Upper lobe of right lung (tissue), 1 donor: Measurements from ENCODE around the gene FBXW11. TPM values are rescaled to one million over a fixed set of nuclear protein-coding genes. Genes with fewer than 3 reads are reported as not detected.

Experiments
- ATAC-seq: fragments of 200-7000 bp; cut with Tn5 transposase; one replicate; pipeline ENCODE4 v1.9.1; 2020; ENCODE audit warnings: mild to moderate bottlenecking, moderate library complexity
- DNase-seq: peaks from one replicate; pipeline ENCODE4 v3.0.0-alpha.2; 2020
- H3K27ac ChIP-seq: fragments of 200-600 bp; one replicate; pipeline ENCODE4 v1.8.0; 2022
- H3K27me3 ChIP-seq: fragments of 200-600 bp; one replicate; pipeline ENCODE4 v1.8.0; 2022; ENCODE audit warnings: mild to moderate bottlenecking
- H3K36me3 ChIP-seq: fragments of 200-600 bp; one replicate; pipeline ENCODE4 v1.8.0; 2022
- H3K4me1 ChIP-seq: fragments of 200-600 bp; one replicate; pipeline ENCODE4 v1.8.0; 2022
- H3K4me3 ChIP-seq: fragments of 200-600 bp; one replicate; pipeline ENCODE4 v1.8.0; 2022; ENCODE audit warnings: mild to moderate bottlenecking
- H3K9me3 ChIP-seq: fragments of 200-600 bp; one replicate; pipeline ENCODE4 v1.8.0; 2022
- CTCF ChIP-seq: fragments of 200-600 bp; IDR thresholded peaks from one replicate; pipeline ENCODE4 v1.8.0; 2022; ENCODE audit warnings: antibody characterized with exemption
- intact Hi-C: fragments of 100-400 bp; cut with DNase I; formaldehyde crosslinking; loops from one replicate; pipeline ENCODE4 v1.11.0; 2022
- total RNA-seq: library from RNA; stranded (reverse); fragmentation: NEBNext Ultra II Directional; extraction: Animal tissue kit (Norgen Biotek cat#: 25700); gene quantifications from one replicate; pipeline ENCODE4 v1.2.1, GENCODE V29; 2021
- donor health status: DM: no; HTN: yes; CAD: no; lungs with severe emphysema.

Gene FBXW11
- total RNA-seq, 1 donor from 2014 or later, result 61.8 TPM

GRCh38 chr5:171825051-171825450, 181.4 kb downstream of the FBXW11 start:
- TF ChIP-seq CTCF, result no peak
- no peak overlapping the region for H3K27ac ChIP-seq
- no peak for DNase-seq
- no peaks in the 10 kb centered on the region for H3K36me3 ChIP-seq
- no peaks in the 10 kb centered on the region for H3K4me1 ChIP-seq
- peaks cover 4% of the 10 kb centered on the region for H3K9me3 ChIP-seq
- H3K4me3 ChIP-seq, result no peak overlapping the region
- intact Hi-C loops, result no loop called here
- no peaks in the 10 kb centered on the region for H3K27me3 ChIP-seq
- ATAC-seq, result no peak

- ATAC-seq (no peak), DNase-seq (no peak)
- Histone ChIP-seq H3K4me3 (no peak overlapping the region), H3K9me3 (no peaks in the 10 kb centered on the region), H3K27me3 (no peaks in the 10 kb centered on the region), H3K27ac (no peak overlapping the region), H3K36me3 (no peaks in the 10 kb centered on the region), H3K4me1 (no peaks in the 10 kb centered on the region)
- intact Hi-C loops, result no loop called here
- no peak for TF ChIP-seq CTCF
Measured at GRCh38 chr5:171823269-171823668, 183.2 kb downstream of the FBXW11 start.

- H3K27ac ChIP-seq, result no peak overlapping the region
- H3K9me3 ChIP-seq, result no peaks in the 10 kb centered on the region
- intact Hi-C loops, result no loop called here
- H3K4me1 ChIP-seq, result no peaks in the 10 kb centered on the region
- no peaks in the 10 kb centered on the region for H3K36me3 ChIP-seq
- TF ChIP-seq CTCF, result no peak
- no peaks in the 10 kb centered on the region for H3K27me3 ChIP-seq
- no peak overlapping the region for H3K4me3 ChIP-seq
- DNase-seq (no peak), ATAC-seq (no peak)
Measured at GRCh38 chr5:171821286-171821685, 185.2 kb downstream of the FBXW11 start.

GRCh38 chr5:171820561-171820960, 185.9 kb downstream of the FBXW11 start:
- Histone ChIP-seq H3K9me3 (no peaks in the 10 kb centered on the region), H3K4me3 (no peak overlapping the region), H3K27me3 (no peaks in the 10 kb centered on the region), H3K36me3 (no peaks in the 10 kb centered on the region), H3K4me1 (no peaks in the 10 kb centered on the region), H3K27ac (no peak overlapping the region)
- no peak for DNase-seq
- ATAC-seq, result no peak
- TF ChIP-seq CTCF, result no peak
- intact Hi-C loops, result no loop called here

GRCh38 chr5:171816666-171817065, 189.8 kb downstream of the FBXW11 start:
- H3K27me3 ChIP-seq, result no peaks in the 10 kb centered on the region
- intact Hi-C loops, result no loop called here
- no peaks in the 10 kb centered on the region for H3K36me3 ChIP-seq
- H3K9me3 ChIP-seq, result no peaks in the 10 kb centered on the region
- no peak overlapping the region for H3K27ac ChIP-seq
- H3K4me1 ChIP-seq, result no peaks in the 10 kb centered on the region
- DNase-seq (no peak), ATAC-seq (no peak)
- no peak overlapping the region for H3K4me3 ChIP-seq
- no peak for TF ChIP-seq CTCF

- intact Hi-C loops, result no loop called here
- DNase-seq (no peak), ATAC-seq (no peak)
- peak overlapping the region; percentile 24 for H3K27ac ChIP-seq
- H3K36me3 ChIP-seq, result no peaks in the 10 kb centered on the region
- TF ChIP-seq CTCF, result no peak
- no peaks in the 10 kb centered on the region for H3K4me1 ChIP-seq
- no peaks in the 10 kb centered on the region for H3K27me3 ChIP-seq
- no peak overlapping the region for H3K4me3 ChIP-seq
- H3K9me3 ChIP-seq, result no peaks in the 10 kb centered on the region
Measured at GRCh38 chr5:171813813-171814490, 192.5 kb downstream of the FBXW11 start.
